ENCODE measurements around the gene FXN. TPM values are rescaled to one million over a fixed set of nuclear protein-coding genes. Genes with fewer than 3 reads are reported as not detected.
"Not testable (repeated sequence)": the region's sequence is repeated elsewhere in the genome, so short reads cannot be mapped to it uniquely, and the experiment has no call there.

The FXN gene
- total RNA-seq, 1 donor from 2014 or later = 7.1 TPM

GRCh38 chr9:69093471-69094103 is 58.0 kb downstream of the FXN start:
- no peaks in the 10 kb centered on the region for H3K9me3 Mint-ChIP-seq (ENCODE audit: unreplicated experiment)
- peaks cover 5% of the 10 kb centered on the region for H3K36me3 Mint-ChIP-seq (ENCODE audit: unreplicated experiment)
- DNase-seq = no peak
- H3K4me3 Mint-ChIP-seq (ENCODE audit: unreplicated experiment) = no peak overlapping the region
- H3K27ac Mint-ChIP-seq (ENCODE audit: unreplicated experiment) = no peak overlapping the region
- H3K27me3 Mint-ChIP-seq (ENCODE audit: unreplicated experiment) = no peaks in the 10 kb centered on the region
- no peak for TF ChIP-seq CTCF (IDR thresholded peaks at IDR 0.05; ENCODE audit: partially characterized antibody, unreplicated experiment)
- no peaks in the 10 kb centered on the region for H3K4me1 Mint-ChIP-seq (ENCODE audit: low read depth, unreplicated experiment)

- not testable (repeated sequence) for H3K27ac Mint-ChIP-seq (ENCODE audit: unreplicated experiment); DNase-seq; H3K4me3 Mint-ChIP-seq (ENCODE audit: unreplicated experiment); H3K4me1 Mint-ChIP-seq (ENCODE audit: low read depth, unreplicated experiment); H3K27me3 Mint-ChIP-seq (ENCODE audit: unreplicated experiment); H3K36me3 Mint-ChIP-seq (ENCODE audit: unreplicated experiment); H3K9me3 Mint-ChIP-seq (ENCODE audit: unreplicated experiment)
These were observed 59.0 kb downstream of the FXN start for GRCh38 chr9:69094361-69095135.

- TF ChIP-seq CTCF (IDR thresholded peaks at IDR 0.05; ENCODE audit: partially characterized antibody, unreplicated experiment) = no peak
- no peak overlapping the region for H3K27ac Mint-ChIP-seq (ENCODE audit: unreplicated experiment)
- H3K36me3 Mint-ChIP-seq (ENCODE audit: unreplicated experiment) = peaks cover 5% of the 10 kb centered on the region
- peaks cover 9% of the 10 kb centered on the region for H3K4me1 Mint-ChIP-seq (ENCODE audit: low read depth, unreplicated experiment)
- peaks cover 2% of the 10 kb centered on the region for H3K9me3 Mint-ChIP-seq (ENCODE audit: unreplicated experiment)
- no peak for DNase-seq
- no peak overlapping the region for H3K4me3 Mint-ChIP-seq (ENCODE audit: unreplicated experiment)
- no peaks in the 10 kb centered on the region for H3K27me3 Mint-ChIP-seq (ENCODE audit: unreplicated experiment)
These were observed 61.5 kb downstream of the FXN start for GRCh38 chr9:69097064-69097463.

- no peak overlapping the region for H3K4me3 Mint-ChIP-seq (ENCODE audit: unreplicated experiment)
- DNase-seq = no peak
- peaks cover 2% of the 10 kb centered on the region for H3K9me3 Mint-ChIP-seq (ENCODE audit: unreplicated experiment)
- no peaks in the 10 kb centered on the region for H3K27me3 Mint-ChIP-seq (ENCODE audit: unreplicated experiment)
- H3K27ac Mint-ChIP-seq (ENCODE audit: unreplicated experiment) = no peak overlapping the region
- TF ChIP-seq CTCF (IDR thresholded peaks at IDR 0.05; ENCODE audit: partially characterized antibody, unreplicated experiment) = no peak
- peaks cover 9% of the 10 kb centered on the region for H3K4me1 Mint-ChIP-seq (ENCODE audit: low read depth, unreplicated experiment)
- no peaks in the 10 kb centered on the region for H3K36me3 Mint-ChIP-seq (ENCODE audit: unreplicated experiment)
These were observed 62.5 kb downstream of the FXN start for GRCh38 chr9:69097923-69098593.

- H3K9me3 Mint-ChIP-seq (ENCODE audit: unreplicated experiment); H3K36me3 Mint-ChIP-seq (ENCODE audit: unreplicated experiment); DNase-seq; H3K4me1 Mint-ChIP-seq (ENCODE audit: low read depth, unreplicated experiment); H3K27ac Mint-ChIP-seq (ENCODE audit: unreplicated experiment); H3K27me3 Mint-ChIP-seq (ENCODE audit: unreplicated experiment); H3K4me3 Mint-ChIP-seq (ENCODE audit: unreplicated experiment): not testable (repeated sequence)
These were observed 67.9 kb downstream of the FXN start for GRCh38 chr9:69103348-69103996.

Data from glutamatergic neuron (in vitro differentiated cells).